Endothelial cell of umbilical vein (primary cell): ENCODE results near the gene PLAAT2. TPM values are rescaled to one million over a fixed set of nuclear protein-coding genes. Genes with fewer than 3 reads are reported as not detected.

Experiments used
- BruUV-seq: library from RNA; stranded (reverse); fragments of 400-500 nt; replicated peaks from 2 replicates; lab custom pipeline; 2021; lab: Mats Ljungman, UMichigan
- CTCF ChIA-PET: fragments of 300-600, 350-600 bp; sonication (Branson Sonifier 250); formaldehyde crosslinking; loops from one replicate; lab custom pipeline; 2021; ENCODE audit warnings: antibody characterized with exemption, inconsistent platforms; lab: Charles Lee
- POLR2A ChIA-PET: fragments of 300-600, 350-600 bp; sonication (Branson Sonifier 250); formaldehyde crosslinking; loops from one replicate; lab custom pipeline; 2021; ENCODE audit warnings: antibody characterized with exemption, inconsistent platforms; lab: Charles Lee
- DNase-seq: peaks from one replicate; pipeline ENCODE4 v3.0.0-alpha.2; 2011; ENCODE audit warnings: low read depth, low spot score
- FAIRE-seq: peaks from 2 replicates; lab custom pipeline; 2011; peaks lifted over from hg19 to GRCh38; lab: Jason Lieb, UNC
- H2AFZ ChIP-seq: 2 replicates; pipeline ENCODE4 v1.6.0; 2012; ENCODE audit warnings: low read depth, low read length, control low read depth, inconsistent platforms
- H3K27ac ChIP-seq: 2 replicates; pipeline ENCODE4 v1.5.1; 2011; ENCODE audit warnings: low read depth, mild to moderate bottlenecking, control low read depth, low read length, moderate library complexity; ENCODE audit not compliant: insufficient read depth
- H3K27me3 ChIP-seq, 2 experiments: 2 replicates each; pipeline versions ENCODE4 v1.6.0 to v1.6.1; 2011; ENCODE audit warnings: low read length in 2 of 2, mixed read lengths in 1 of 2; ENCODE audit not compliant: control insufficient read depth in 2 of 2, insufficient read depth in 2 of 2
- H3K36me3 ChIP-seq, 2 experiments: 2 replicates in 1 of 2; 3 replicates in 1 of 2; pipeline ENCODE4 v1.5.1; 2011; ENCODE audit warnings: low read length in 2 of 2, mild to moderate bottlenecking in 1 of 2, moderate library complexity in 1 of 2; ENCODE audit not compliant: control insufficient read depth in 2 of 2, insufficient read depth in 2 of 2; ENCODE audit errors: extremely low read depth in 1 of 2
- H3K4me1 ChIP-seq: 3 replicates; pipeline ENCODE4 v1.5.1; 2011; ENCODE audit warnings: mild to moderate bottlenecking, low read length; ENCODE audit not compliant: control insufficient read depth, insufficient read depth; ENCODE audit errors: extremely low read depth
- H3K4me2 ChIP-seq: 2 replicates; pipeline ENCODE4 v1.6.1; 2011; ENCODE audit warnings: low read length, control low read depth, mixed read lengths; ENCODE audit not compliant: insufficient read depth
- H3K4me3 ChIP-seq, 3 experiments: fragments of 200-600 bp in 1 of 3; sonication (generic), shearing (Covaris generic) in 1 of 3; replicated peaks in 1 of 3; 2 replicates each; pipeline ENCODE4 v1.5.1; 2011 to 2016; ENCODE audit warnings: control low read depth in 3 of 3, low read length in 3 of 3, mild to moderate bottlenecking in 2 of 3, inconsistent platforms in 1 of 3, low read depth in 1 of 3, moderate library complexity in 1 of 3; ENCODE audit not compliant: insufficient read depth in 1 of 3
- H3K79me2 ChIP-seq: 2 replicates; pipeline ENCODE4 v1.6.0; 2012; ENCODE audit warnings: low read length, inconsistent platforms; ENCODE audit not compliant: control insufficient read depth, insufficient read depth
- H3K9ac ChIP-seq: replicated peaks from 2 replicates; pipeline ENCODE3; 2011; ENCODE audit warnings: low read length, control low read depth; ENCODE audit not compliant: insufficient read depth; ENCODE audit errors: extremely low read depth
- H3K9me1 ChIP-seq: replicated peaks from 3 replicates; pipeline ENCODE4 v1.6.0; 2011; ENCODE audit warnings: mild to moderate bottlenecking, low read length; ENCODE audit not compliant: control insufficient read depth, insufficient read depth; ENCODE audit errors: extremely low read depth
- H3K9me3 ChIP-seq: replicated peaks from 2 replicates; pipeline ENCODE4 v1.5.1; 2012; ENCODE audit warnings: low read length, inconsistent platforms; ENCODE audit not compliant: control insufficient read depth, insufficient read depth
- H4K20me1 ChIP-seq: replicated peaks from 2 replicates; pipeline ENCODE3; 2011; ENCODE audit warnings: mild to moderate bottlenecking, low read length; ENCODE audit not compliant: control insufficient read depth, insufficient read depth; ENCODE audit errors: extremely low read depth
- EZH2 ChIP-seq: IDR thresholded peaks from 2 replicates; pipeline ENCODE4 v1.6.1; 2012; ENCODE audit warnings: borderline replicate concordance, low read depth, mild to moderate bottlenecking, moderate library complexity, low read length, inconsistent platforms; ENCODE audit not compliant: severe bottlenecking
- FOS ChIP-seq: IDR thresholded peaks from 2 replicates; pipeline ENCODE4 v1.6.1; 2011; ENCODE audit warnings: mild to moderate bottlenecking, low read length, moderate library complexity, borderline replicate concordance; ENCODE audit not compliant: insufficient read depth
- GATA2 ChIP-seq: IDR thresholded peaks from 2 replicates; pipeline ENCODE4 v1.7.0; 2011; ENCODE audit warnings: low read depth, mild to moderate bottlenecking, moderate library complexity, mixed read lengths, low read length; ENCODE audit not compliant: insufficient read length, insufficient read depth
- JUN ChIP-seq: IDR thresholded peaks from 2 replicates; pipeline ENCODE4 v1.6.1; 2011; ENCODE audit warnings: borderline replicate concordance, low read depth; ENCODE audit not compliant: insufficient read length, insufficient read depth
- MYC ChIP-seq: IDR thresholded peaks from one replicate; pipeline ENCODE4 v1.6.1; 2011; ENCODE audit warnings: mild to moderate bottlenecking, low read depth, low read length
- POLR2A ChIP-seq: IDR thresholded peaks from 2 replicates; pipeline ENCODE4 v1.6.1; 2012; ENCODE audit warnings: low read depth, mild to moderate bottlenecking, control low read depth, low read length
- POLR2AphosphoS5 ChIP-seq: IDR thresholded peaks from 2 replicates; pipeline ENCODE4 v1.6.1; 2012; ENCODE audit warnings: low read depth, mild to moderate bottlenecking, control low read depth, low read length, moderate library complexity; ENCODE audit not compliant: insufficient read depth
- dilution Hi-C: fragments of 300-500 bp; cut with MboI; formaldehyde crosslinking; loops from one replicate; pipeline ENCODE4 v1.15.0; 2019; ENCODE audit warnings: low sequenced_read_pairs; ENCODE audit not compliant: extremely low pct_ligation_motif_present
- intact Hi-C: fragments of 100-400 bp; cut with micrococcal nuclease; formaldehyde crosslinking; loops from one replicate; pipeline ENCODE4 v1.10.0; 2022
- polyA plus RNA-seq, 4 experiments: library from polyadenylated mRNA; depleted of rRNA in 3 of 4; stranded (reverse) in 3 of 4; unstranded in 1 of 4; fragments of >200 nt; gene quantifications; 2 replicates each; pipeline versions ENCODE4 v1.2.1 to v1.2.3, GENCODE V29; 2011 to 2012; ENCODE audit warnings: missing spikeins in 1 of 4
- total RNA-seq: library from RNA; stranded (reverse); gene quantifications from 2 replicates; pipeline ENCODE4 v1.2.3, GENCODE V29; 2021
- TF ChIP-seq, protein P1 (sequence below), 2 donors: IDR thresholded peaks; 1 replicate in 1 of 2; 2 replicates in 1 of 2; pipeline ENCODE4 v1.5.1; 2011; ENCODE audit warnings: low read length in 2 of 2, mild to moderate bottlenecking in 2 of 2, moderate library complexity in 2 of 2, control low read depth in 1 of 2, inconsistent platforms in 1 of 2, low read depth in 1 of 2; ENCODE audit not compliant: insufficient read depth in 1 of 2; ENCODE audit errors: extremely low read depth in 1 of 2
- TF ChIP-seq, protein P2 (sequence below): IDR thresholded peaks from 2 replicates; pipeline ENCODE4 v1.6.1; 2011; ENCODE audit not compliant: insufficient read depth, insufficient read length

PLAAT2 gene
- total and polyA plus RNA-seq, 2 donors (not counting 3 experiments of a cell fraction or from before 2014, with no cell fraction given): 0.40 TPM; not detected in 1

- H3K9me3 ChIP-seq: no peaks in the 10 kb centered on the region
- BruUV-seq: no TSS peak
- no peak overlapping the region for H3K4me2 ChIP-seq
- H3K9me1 ChIP-seq: no peaks in the 10 kb centered on the region
- dilution Hi-C loops: no loop called here
- H3K4me3 ChIP-seq: no peak overlapping the region
- no peaks in the 10 kb centered on the region for H4K20me1 ChIP-seq
- intact Hi-C loops: no loop called here
- CTCF ChIA-PET: interaction anchor here (0.7 kb wide), 1 partner anchor 9 kb away, joined by 3 read pairs; no protein-coding TSS in a partner anchor
- H3K4me1 ChIP-seq: no peaks in the 10 kb centered on the region
- H3K27me3 ChIP-seq: peaks cover 0 to 7% of the 10 kb centered on the region in 2 experiments
- FAIRE-seq (no peak), DNase-seq (no peak)
- no peaks in the 10 kb centered on the region for H3K36me3 ChIP-seq
- H3K9ac ChIP-seq: no peak overlapping the region
- POLR2A ChIA-PET: no interaction called here
- no peak overlapping the region for H2AFZ ChIP-seq
- TF ChIP-seq POLR2AphosphoS5 (no peak), JUN (no peak), POLR2A (no peak), GATA2 (no peak), FOS (no peak), MYC (no peak), EZH2 (no peak)
- TF ChIP-seq, protein P1, sequence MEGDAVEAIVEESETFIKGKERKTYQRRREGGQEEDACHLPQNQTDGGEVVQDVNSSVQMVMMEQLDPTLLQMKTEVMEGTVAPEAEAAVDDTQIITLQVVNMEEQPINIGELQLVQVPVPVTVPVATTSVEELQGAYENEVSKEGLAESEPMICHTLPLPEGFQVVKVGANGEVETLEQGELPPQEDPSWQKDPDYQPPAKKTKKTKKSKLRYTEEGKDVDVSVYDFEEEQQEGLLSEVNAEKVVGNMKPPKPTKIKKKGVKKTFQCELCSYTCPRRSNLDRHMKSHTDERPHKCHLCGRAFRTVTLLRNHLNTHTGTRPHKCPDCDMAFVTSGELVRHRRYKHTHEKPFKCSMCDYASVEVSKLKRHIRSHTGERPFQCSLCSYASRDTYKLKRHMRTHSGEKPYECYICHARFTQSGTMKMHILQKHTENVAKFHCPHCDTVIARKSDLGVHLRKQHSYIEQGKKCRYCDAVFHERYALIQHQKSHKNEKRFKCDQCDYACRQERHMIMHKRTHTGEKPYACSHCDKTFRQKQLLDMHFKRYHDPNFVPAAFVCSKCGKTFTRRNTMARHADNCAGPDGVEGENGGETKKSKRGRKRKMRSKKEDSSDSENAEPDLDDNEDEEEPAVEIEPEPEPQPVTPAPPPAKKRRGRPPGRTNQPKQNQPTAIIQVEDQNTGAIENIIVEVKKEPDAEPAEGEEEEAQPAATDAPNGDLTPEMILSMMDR (IDR thresholded peaks at IDR 0.05; ENCODE audit: extremely low read depth in 1 of 2, insufficient read depth in 1 of 2, low read depth in 1 of 2, low read length in 2 of 2): no peak
- TF ChIP-seq, protein P2, sequence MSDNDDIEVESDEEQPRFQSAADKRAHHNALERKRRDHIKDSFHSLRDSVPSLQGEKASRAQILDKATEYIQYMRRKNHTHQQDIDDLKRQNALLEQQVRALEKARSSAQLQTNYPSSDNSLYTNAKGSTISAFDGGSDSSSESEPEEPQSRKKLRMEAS: no peak
- no peak overlapping the region for H3K27ac ChIP-seq
- H3K79me2 ChIP-seq: no peaks in the 10 kb centered on the region
Measured at GRCh38 chr11:63518548-63518947, 44.6 kb downstream of the PLAAT2 start.
